SK-N-SH (cell line): ENCODE measurements around the gene PARD3B. TPM values are rescaled to one million over a fixed set of nuclear protein-coding genes. Genes with fewer than 3 reads are reported as not detected.

Experiments
- CTCF ChIA-PET: fragments of 300-600, 350-600 bp; formaldehyde crosslinking; extraction: SDS; loops from one replicate; lab custom pipeline; 2021; lab: Yijun Ruan, JAX
- POLR2A ChIA-PET: fragments of 350-600 bp; sonication (Branson Sonifier 250); formaldehyde crosslinking; extraction: SDS; loops from one replicate; lab custom pipeline; 2020; ENCODE audit warnings: antibody characterized with exemption, inconsistent platforms; lab: Yijun Ruan, JAX
- DNase-seq: peaks from one replicate; pipeline ENCODE4 v3.0.0; 2012
- H2AFZ ChIP-seq: fragments of 200-600 bp; sonication (generic); 2 replicates; pipeline ENCODE4 v1.8.1; 2016; ENCODE audit warnings: antibody characterized with exemption, mild to moderate bottlenecking, low read depth
- H3F3A ChIP-seq: fragments of 200-600 bp; sonication (generic); replicated peaks from 2 replicates; pipeline ENCODE3; 2016; ENCODE audit warnings: antibody characterized with exemption, mild to moderate bottlenecking; ENCODE audit not compliant: insufficient read depth
- H3K27ac ChIP-seq, 2 experiments: fragments of 200-500 bp in 1 of 2; fragments of 200-600 bp in 1 of 2; sonication (Bioruptor generic) in 1 of 2; sonication (generic), shearing (Covaris generic) in 1 of 2; 2 replicates each; pipeline versions ENCODE4 v1.5.1 to v1.6.1; 2014 to 2016; ENCODE audit warnings: low read depth in 2 of 2, inconsistent platforms in 1 of 2, low read length in 1 of 2, mild to moderate bottlenecking in 1 of 2, mixed read lengths in 1 of 2
- H3K27me3 ChIP-seq: fragments of 200-600 bp; sonication (generic), shearing (Covaris generic); 2 replicates; pipeline ENCODE4 v1.6.1; 2016; ENCODE audit warnings: mixed run types; ENCODE audit not compliant: insufficient read depth
- H3K36me3 ChIP-seq, 2 experiments: fragments of 200-500 bp in 1 of 2; fragments of 200-600 bp in 1 of 2; sonication (Bioruptor generic) in 1 of 2; sonication (generic) in 1 of 2; replicated peaks in 1 of 2; 2 replicates each; pipeline versions ENCODE3 to v1.5.1; 2014 to 2016; ENCODE audit warnings: low read length in 1 of 2, mild to moderate bottlenecking in 1 of 2; ENCODE audit not compliant: insufficient read depth in 2 of 2, control insufficient read depth in 1 of 2
- H3K4me1 ChIP-seq, 2 experiments: fragments of 200-500 bp in 1 of 2; fragments of 200-600 bp in 1 of 2; sonication (Bioruptor generic) in 1 of 2; sonication (generic), shearing (Covaris generic) in 1 of 2; 2 replicates each; pipeline versions ENCODE4 v1.5.1 to v1.6.1; 2014 to 2016; ENCODE audit warnings: low read depth in 1 of 2, low read length in 1 of 2, mixed run types in 1 of 2; ENCODE audit not compliant: insufficient read depth in 2 of 2, control insufficient read depth in 1 of 2
- H3K4me2 ChIP-seq: fragments of 200-600 bp; sonication (generic), shearing (Covaris generic); 2 replicates; pipeline ENCODE4 v1.6.1; 2017; ENCODE audit warnings: mixed run types
- H3K4me3 ChIP-seq, 2 experiments: fragments of 200-500 bp in 1 of 2; fragments of 200-600 bp in 1 of 2; sonication (Bioruptor generic) in 1 of 2; sonication (generic), shearing (Covaris generic) in 1 of 2; 2 replicates each; pipeline versions ENCODE4 v1.5.1 to v1.8.1; 2014 to 2016; ENCODE audit warnings: low read depth in 2 of 2, inconsistent platforms in 1 of 2, low read length in 1 of 2, mild to moderate bottlenecking in 1 of 2, mixed read lengths in 1 of 2, moderate library complexity in 1 of 2
- H3K79me2 ChIP-seq: fragments of 200-600 bp; sonication (generic); 2 replicates; pipeline ENCODE4 v1.8.1; 2017; ENCODE audit warnings: mild to moderate bottlenecking; ENCODE audit not compliant: insufficient read depth
- H3K9ac ChIP-seq: fragments of 200-600 bp; sonication (generic); 2 replicates; pipeline ENCODE4 v1.6.1; 2017; ENCODE audit warnings: mixed run types
- H3K9me2 ChIP-seq: fragments of 200-600 bp; sonication (generic); 2 replicates; pipeline ENCODE4 v1.6.1; 2017; ENCODE audit warnings: mixed run types
- H3K9me3 ChIP-seq: fragments of 200-600 bp; sonication (generic); 2 replicates; pipeline ENCODE4 v1.6.1; 2017; ENCODE audit warnings: mixed run types, mild to moderate bottlenecking, moderate library complexity
- H4K20me1 ChIP-seq: fragments of 200-600 bp; sonication (generic); 2 replicates; pipeline ENCODE4 v1.6.1; 2017; ENCODE audit warnings: mild to moderate bottlenecking, mixed run types; ENCODE audit not compliant: insufficient read depth
- CHD2 ChIP-seq: fragments of 150-350 bp; IDR thresholded peaks from 2 replicates; pipeline ENCODE4 v1.6.1; 2018; ENCODE audit warnings: low read length; ENCODE audit not compliant: partially characterized antibody
- EP300 ChIP-seq, 2 experiments: IDR thresholded peaks; 2 replicates each; pipeline versions ENCODE4 v1.4.0 to v1.6.1; 2012; ENCODE audit warnings: borderline replicate concordance in 1 of 2, low read depth in 1 of 2, low read length in 1 of 2
- FOSL2 ChIP-seq: IDR thresholded peaks from 2 replicates; pipeline ENCODE4 v1.4.0; 2012; ENCODE audit warnings: low read depth, mild to moderate bottlenecking, moderate library complexity, borderline replicate concordance
- GABPA ChIP-seq: IDR thresholded peaks from 2 replicates; pipeline ENCODE4 v1.4.0; 2012; ENCODE audit warnings: low read depth, mild to moderate bottlenecking
- GATA2 ChIP-seq: sonication (generic); formaldehyde crosslinking; IDR thresholded peaks from 2 replicates; pipeline ENCODE4 v1.5.0; 2020; ENCODE audit warnings: mild to moderate bottlenecking, missing genetic modification reagents
- IRF3 ChIP-seq: fragments of 150-350 bp; IDR thresholded peaks from 2 replicates; pipeline ENCODE4 v1.6.1; 2016; ENCODE audit warnings: mild to moderate bottlenecking, low read depth, low read length
- JUND ChIP-seq: IDR thresholded peaks from 2 replicates; pipeline ENCODE4 v1.4.0; 2012
- MEF2A ChIP-seq: IDR thresholded peaks from 2 replicates; pipeline ENCODE4 v1.4.0; 2012; ENCODE audit warnings: low read depth, borderline replicate concordance
- NFIC ChIP-seq: IDR thresholded peaks from 2 replicates; pipeline ENCODE4 v1.4.0; 2012; ENCODE audit warnings: borderline replicate concordance
- POLR2AphosphoS5 ChIP-seq: IDR thresholded peaks from 2 replicates; pipeline ENCODE4 v1.6.1; 2012; ENCODE audit warnings: low read depth, low read length
- RAD21 ChIP-seq: IDR thresholded peaks from 2 replicates; pipeline ENCODE4 v1.6.1; 2012; ENCODE audit warnings: mild to moderate bottlenecking, low read length
- RXRA ChIP-seq: IDR thresholded peaks from 2 replicates; pipeline ENCODE4 v1.4.0; 2012; ENCODE audit warnings: low read depth, mild to moderate bottlenecking, borderline replicate concordance
- SMC3 ChIP-seq: IDR thresholded peaks from 2 replicates; pipeline ENCODE4 v1.6.1; 2012; ENCODE audit warnings: low read depth, low read length, improper control_type of control experiment
- TCF12 ChIP-seq: IDR thresholded peaks from 2 replicates; pipeline ENCODE4 v1.4.0; 2012
- USF2 ChIP-seq: fragments of 150-350 bp; IDR thresholded peaks from 2 replicates; pipeline ENCODE4 v1.6.1; 2017; ENCODE audit warnings: antibody characterized with exemption, low read length, low read depth, borderline replicate concordance
- YY1 ChIP-seq: IDR thresholded peaks from 2 replicates; pipeline ENCODE4 v1.4.0; 2012; ENCODE audit warnings: low read depth, mild to moderate bottlenecking
- ZBTB33 ChIP-seq: IDR thresholded peaks from 2 replicates; pipeline ENCODE4 v1.4.0; 2012; ENCODE audit warnings: low read depth, borderline replicate concordance
- WGBS: methylation state at CpG from one replicate; pipeline ENCODE4 v1.1.6; 2017; ENCODE audit warnings: low lambda C conversion rate; 5-methylcytosine and 5-hydroxymethylcytosine counted together
- polyA plus RNA-seq, 3 experiments: library from polyadenylated mRNA; depleted of rRNA; stranded (reverse); fragments of >200 nt; gene quantifications; 2 replicates each; pipeline ENCODE4 v1.2.3, GENCODE V29; 2012
- TF ChIP-seq, protein P1 (sequence below): IDR thresholded peaks from 2 replicates; pipeline ENCODE4 v1.4.0; 2012; ENCODE audit warnings: low read depth
- TF ChIP-seq, protein P2 (sequence below): IDR thresholded peaks from 2 replicates; pipeline ENCODE4; 2012
- TF ChIP-seq, protein P3 (sequence below): IDR thresholded peaks from 2 replicates; pipeline ENCODE4 v1.6.1; 2012; ENCODE audit warnings: mild to moderate bottlenecking, low read depth, low read length, moderate library complexity

The PARD3B gene
- polyA plus RNA-seq, 1 of the 3 experiments (the other 2 are of a cell fraction) = 0.87 TPM

DNA sequence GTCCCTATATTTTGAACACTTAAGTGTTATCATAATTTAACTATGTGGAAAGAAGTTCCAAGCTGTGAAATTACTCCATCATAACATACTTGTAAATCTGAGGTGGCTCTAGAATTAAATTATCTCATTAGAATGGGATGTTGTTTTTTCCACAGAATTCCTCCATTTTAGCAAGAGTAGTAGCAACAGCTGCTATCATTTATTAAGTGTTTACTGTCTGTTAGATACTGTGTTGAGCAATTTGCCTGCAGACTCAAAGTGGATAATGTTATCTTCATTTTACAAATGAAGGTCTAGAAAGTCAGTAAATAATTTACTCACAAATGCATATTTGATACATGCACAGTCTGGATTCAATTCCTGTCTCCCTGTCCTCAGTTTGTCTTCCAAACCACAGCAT is 632.3 kb downstream of the PARD3B start (continued):
- TF ChIP-seq MEF2A (no peak), GATA2 (no peak), EP300 (IDR thresholded peaks at IDR 0.05; ENCODE audit: borderline replicate concordance in 1 of 2, low read depth in 1 of 2, low read length in 1 of 2) (no peak), RAD21 (no peak), POLR2AphosphoS5 (no peak), JUND (no peak)

DNA sequence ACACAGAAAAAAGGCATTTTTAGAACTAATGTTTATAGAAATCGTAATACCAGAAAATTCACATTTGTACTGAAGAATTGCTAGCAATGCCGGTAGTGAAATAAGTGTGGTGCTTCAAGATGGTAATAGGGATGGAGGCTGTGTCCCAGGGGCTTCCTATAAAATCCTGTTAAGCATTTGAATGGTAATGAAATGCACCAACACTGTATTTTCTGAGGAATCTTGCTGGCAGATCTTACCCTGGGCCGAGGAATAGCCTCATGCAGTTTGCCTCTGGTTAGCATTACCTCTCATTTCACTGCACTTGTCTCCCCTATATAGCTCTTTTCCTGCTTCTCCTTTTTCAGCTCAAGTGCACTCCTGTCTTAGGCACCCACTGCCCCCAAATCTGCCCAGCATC is 635.5 kb downstream of the PARD3B start:
- Histone ChIP-seq H3K36me3 (no peaks in the 10 kb centered on the region), H3K4me1 (peaks cover 0 to 2% of the 10 kb centered on the region in 2 experiments; a peak in 1 of 4 replicates), H3K27ac (no peak overlapping the region), H3K9me3 (no peaks in the 10 kb centered on the region), H4K20me1 (no peaks in the 10 kb centered on the region), H3K4me2 (no peak overlapping the region)
- CTCF ChIA-PET = no interaction called here
- POLR2A ChIA-PET = no interaction called here
- DNase-seq = no peak
- TF ChIP-seq GATA2 (no peak), ZBTB33 (no peak), SMC3 (no peak), USF2 (no peak), GABPA (no peak), MEF2A (no peak), FOSL2 (no peak), CHD2 (no peak), RAD21 (no peak), IRF3 (no peak), YY1 (no peak), TCF12 (no peak), NFIC (no peak), RXRA (no peak)
- TF ChIP-seq, protein P1, sequence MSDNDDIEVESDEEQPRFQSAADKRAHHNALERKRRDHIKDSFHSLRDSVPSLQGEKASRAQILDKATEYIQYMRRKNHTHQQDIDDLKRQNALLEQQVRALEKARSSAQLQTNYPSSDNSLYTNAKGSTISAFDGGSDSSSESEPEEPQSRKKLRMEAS = no peak
- TF ChIP-seq, protein P2, sequence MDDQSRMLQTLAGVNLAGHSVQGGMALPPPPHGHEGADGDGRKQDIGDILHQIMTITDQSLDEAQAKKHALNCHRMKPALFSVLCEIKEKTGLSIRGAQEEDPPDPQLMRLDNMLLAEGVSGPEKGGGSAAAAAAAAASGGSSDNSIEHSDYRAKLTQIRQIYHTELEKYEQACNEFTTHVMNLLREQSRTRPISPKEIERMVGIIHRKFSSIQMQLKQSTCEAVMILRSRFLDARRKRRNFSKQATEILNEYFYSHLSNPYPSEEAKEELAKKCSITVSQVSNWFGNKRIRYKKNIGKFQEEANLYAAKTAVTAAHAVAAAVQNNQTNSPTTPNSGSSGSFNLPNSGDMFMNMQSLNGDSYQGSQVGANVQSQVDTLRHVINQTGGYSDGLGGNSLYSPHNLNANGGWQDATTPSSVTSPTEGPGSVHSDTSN = no peak
- TF ChIP-seq, protein P3, sequence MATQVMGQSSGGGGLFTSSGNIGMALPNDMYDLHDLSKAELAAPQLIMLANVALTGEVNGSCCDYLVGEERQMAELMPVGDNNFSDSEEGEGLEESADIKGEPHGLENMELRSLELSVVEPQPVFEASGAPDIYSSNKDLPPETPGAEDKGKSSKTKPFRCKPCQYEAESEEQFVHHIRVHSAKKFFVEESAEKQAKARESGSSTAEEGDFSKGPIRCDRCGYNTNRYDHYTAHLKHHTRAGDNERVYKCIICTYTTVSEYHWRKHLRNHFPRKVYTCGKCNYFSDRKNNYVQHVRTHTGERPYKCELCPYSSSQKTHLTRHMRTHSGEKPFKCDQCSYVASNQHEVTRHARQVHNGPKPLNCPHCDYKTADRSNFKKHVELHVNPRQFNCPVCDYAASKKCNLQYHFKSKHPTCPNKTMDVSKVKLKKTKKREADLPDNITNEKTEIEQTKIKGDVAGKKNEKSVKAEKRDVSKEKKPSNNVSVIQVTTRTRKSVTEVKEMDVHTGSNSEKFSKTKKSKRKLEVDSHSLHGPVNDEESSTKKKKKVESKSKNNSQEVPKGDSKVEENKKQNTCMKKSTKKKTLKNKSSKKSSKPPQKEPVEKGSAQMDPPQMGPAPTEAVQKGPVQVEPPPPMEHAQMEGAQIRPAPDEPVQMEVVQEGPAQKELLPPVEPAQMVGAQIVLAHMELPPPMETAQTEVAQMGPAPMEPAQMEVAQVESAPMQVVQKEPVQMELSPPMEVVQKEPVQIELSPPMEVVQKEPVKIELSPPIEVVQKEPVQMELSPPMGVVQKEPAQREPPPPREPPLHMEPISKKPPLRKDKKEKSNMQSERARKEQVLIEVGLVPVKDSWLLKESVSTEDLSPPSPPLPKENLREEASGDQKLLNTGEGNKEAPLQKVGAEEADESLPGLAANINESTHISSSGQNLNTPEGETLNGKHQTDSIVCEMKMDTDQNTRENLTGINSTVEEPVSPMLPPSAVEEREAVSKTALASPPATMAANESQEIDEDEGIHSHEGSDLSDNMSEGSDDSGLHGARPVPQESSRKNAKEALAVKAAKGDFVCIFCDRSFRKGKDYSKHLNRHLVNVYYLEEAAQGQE = no peak
- TF ChIP-seq, all 33 proteins: peak for 0
- Histone ChIP-seq H2AFZ (no peak overlapping the region), H3K79me2 (no peaks in the 10 kb centered on the region), H3K4me3 (no peak overlapping the region), H3K9me2 (no peaks in the 10 kb centered on the region), H3K27me3 (no peaks in the 10 kb centered on the region), H3K9ac (no peak overlapping the region), H3F3A (no peaks in the 10 kb centered on the region)
- 94% methylated on average over 3 of the region's 3 CpGs for WGBS
